GM21423 (cell line): ENCODE data around the gene AMBN.

Experiments used
- ATAC-seq: cut with Tn5 transposase; IDR thresholded peaks from one replicate; pipeline ENCODE4 v1.9.1; 2021; ENCODE audit warnings: mild to moderate bottlenecking, moderate library complexity; ENCODE audit not compliant: unreplicated experiment

AMBN gene, protein sequence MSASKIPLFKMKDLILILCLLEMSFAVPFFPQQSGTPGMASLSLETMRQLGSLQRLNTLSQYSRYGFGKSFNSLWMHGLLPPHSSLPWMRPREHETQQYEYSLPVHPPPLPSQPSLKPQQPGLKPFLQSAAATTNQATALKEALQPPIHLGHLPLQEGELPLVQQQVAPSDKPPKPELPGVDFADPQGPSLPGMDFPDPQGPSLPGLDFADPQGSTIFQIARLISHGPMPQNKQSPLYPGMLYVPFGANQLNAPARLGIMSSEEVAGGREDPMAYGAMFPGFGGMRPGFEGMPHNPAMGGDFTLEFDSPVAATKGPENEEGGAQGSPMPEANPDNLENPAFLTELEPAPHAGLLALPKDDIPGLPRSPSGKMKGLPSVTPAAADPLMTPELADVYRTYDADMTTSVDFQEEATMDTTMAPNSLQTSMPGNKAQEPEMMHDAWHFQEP

DNA sequence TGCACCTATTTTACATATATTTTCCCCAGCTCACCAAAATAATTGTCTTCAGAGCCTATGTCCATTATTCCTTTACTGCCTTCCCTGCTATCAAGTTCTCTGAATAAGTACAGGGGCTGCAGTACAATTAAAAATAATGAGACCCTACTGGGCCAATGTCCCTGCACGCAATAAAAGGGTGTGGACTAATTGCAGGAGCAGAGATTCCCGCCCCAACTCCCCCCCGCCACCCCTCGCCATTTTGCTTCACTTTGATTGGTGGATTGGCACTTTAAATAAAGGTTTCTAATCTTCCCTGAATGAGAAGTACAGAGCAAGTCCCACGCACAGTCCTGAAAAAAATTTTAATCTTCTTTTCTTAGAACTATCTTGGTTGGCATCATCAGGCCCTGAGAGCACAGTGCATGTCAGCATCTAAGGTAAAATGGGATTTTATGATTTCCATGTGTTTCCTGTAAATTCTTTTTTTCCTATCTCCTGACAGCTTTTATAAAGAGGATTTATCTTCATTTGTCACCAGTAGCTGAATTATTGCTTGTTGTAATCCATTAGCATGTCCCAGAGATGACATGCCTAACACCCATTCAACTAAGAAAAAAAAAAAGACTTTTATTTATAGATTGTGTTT lies at the start of gene AMBN:
AMBN (plus strand) TSS at position 302 of the 628 bp plus-strand sequence; CDS start at position 405, 103 bp downstream.
- ATAC-seq, result no peak

- ATAC-seq, result peak; percentile 64
Measured at GRCh38 chr4:70544279-70544868, 47.7 kb upstream of the AMBN start.

DNA sequence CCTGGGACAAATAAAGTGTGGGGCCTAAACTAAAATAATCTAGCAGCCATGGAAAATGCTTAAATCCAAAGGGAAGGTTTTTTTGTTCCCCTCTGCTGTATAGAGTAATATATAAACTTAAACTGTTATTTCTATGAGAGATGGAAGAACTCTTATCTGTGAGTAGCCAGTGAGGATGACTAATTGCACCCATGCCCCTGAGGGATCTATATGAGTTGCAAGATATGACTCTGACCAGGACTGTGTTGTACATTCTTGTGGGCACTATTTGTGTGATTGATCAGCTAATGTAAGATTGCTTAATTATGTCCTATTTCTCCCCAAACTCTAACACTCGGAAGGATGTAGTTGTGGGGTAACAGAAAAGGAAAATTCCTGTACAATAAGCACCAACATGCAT lies 35.2 kb upstream of the AMBN start:
- no peak for ATAC-seq

DNA sequence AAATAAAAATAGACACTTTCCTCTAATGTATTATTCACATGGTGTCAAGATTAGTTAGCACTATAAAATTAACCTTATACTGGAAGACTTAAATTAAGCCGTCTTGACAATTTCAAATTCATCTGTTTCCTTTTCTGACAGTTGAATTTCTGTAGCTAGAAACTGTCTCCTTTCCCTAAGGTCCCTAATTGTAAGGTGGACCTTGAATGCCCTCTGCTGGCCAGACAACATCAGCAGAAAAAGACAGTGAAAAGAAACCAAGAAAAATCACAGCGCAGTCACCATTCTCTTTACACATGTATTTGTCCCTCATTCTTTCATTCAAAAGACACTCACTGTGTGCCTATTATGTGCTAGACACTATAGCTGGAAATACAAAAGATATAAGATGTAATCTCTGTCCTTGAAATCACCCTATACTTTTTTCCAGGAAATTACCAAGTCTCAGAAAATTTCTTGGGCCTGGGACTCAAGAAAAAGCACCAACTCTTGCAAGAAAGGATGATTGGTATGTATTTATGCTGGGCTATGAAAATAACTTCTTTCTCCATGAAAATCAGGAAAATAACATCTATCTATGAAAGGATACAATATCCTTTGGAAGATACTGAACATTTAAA lies 32.7 kb upstream of the AMBN start:
- ATAC-seq, result peak; percentile 61

DNA sequence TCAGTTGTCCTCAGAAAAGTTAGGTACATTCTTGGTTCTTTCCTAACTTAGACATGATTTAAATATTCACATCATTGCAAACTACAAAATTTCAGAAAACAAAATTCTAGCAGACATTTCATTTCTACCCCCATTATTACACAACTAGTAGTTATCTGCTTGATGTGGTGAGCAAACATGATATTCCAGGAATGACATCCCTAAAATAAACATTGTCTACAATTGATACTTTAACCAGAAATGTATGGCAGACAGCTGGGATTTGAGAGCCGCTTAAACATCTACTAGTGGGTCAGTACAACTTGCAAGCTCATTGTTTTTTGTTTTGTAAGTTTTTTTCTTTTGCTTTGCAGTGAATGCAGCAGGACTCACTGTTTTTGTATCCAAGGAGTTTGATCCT lies 32.1 kb upstream of the AMBN start:
- no peak for ATAC-seq

GRCh38 chr4:70564033-70564432 lies 28.0 kb upstream of the AMBN start:
- no peak for ATAC-seq

- ATAC-seq, result no peak
Measured at GRCh38 chr4:70570796-70571195, 21.3 kb upstream of the AMBN start.

DNA sequence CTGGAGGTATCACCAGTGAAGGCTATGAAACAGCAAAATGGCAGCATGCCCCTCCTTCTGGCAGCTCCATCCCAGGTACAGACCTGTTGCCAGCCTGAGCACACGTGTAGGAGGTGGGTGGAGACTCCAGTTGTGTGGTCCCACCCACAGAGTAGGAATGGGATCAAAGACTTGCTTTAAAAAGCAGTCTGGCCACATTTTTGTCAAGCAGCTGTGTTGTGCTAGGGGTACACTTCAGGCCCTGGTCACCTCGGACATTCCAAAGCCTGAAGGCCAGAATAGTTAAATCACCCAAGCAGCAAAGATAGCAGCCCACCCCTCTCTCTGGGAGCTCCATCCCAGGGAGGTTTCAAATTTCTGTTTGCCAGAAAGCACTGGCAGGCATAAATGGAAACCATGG lies 20.3 kb upstream of the AMBN start:
- no peak for ATAC-seq

- no peak for ATAC-seq
Measured at GRCh38 chr4:70575964-70576363, 16.1 kb upstream of the AMBN start.

DNA sequence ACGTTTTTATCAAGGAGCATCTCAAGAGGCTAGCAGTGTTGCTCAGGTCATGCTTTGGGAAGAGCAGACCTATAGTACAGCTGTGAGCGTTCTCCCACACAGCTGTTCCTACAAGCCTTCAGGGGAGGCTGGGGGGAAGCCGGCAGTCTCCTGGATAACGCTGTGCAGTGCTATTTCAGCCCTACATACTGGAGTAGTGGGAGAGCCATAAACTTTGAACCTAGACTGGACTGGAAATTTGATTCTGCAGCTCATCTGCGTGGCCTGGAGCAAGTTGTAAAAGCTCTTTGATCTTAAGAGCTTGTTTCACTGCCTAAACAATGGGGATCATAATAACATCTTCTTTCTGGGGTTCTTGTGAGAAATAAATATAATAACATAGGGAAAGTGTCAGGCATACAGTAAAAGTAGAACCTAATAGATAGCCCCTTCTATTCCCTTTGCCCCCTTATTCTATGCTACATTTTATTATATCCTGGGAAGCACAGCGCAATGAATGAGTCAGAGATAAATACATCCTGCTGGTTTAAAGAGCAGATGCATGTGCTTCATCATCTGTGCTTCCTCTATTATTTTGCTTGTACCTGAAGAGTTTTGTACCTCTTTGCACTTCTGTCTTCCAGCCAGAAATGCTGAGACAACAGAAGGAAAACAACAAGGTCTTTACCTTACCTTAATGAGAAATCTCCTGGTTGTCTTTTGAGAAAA lies 14.7 kb upstream of the AMBN start:
- no peak for ATAC-seq

GRCh38 chr4:70581980-70582379 lies 10.1 kb upstream of the AMBN start:
- no peak for ATAC-seq

DNA sequence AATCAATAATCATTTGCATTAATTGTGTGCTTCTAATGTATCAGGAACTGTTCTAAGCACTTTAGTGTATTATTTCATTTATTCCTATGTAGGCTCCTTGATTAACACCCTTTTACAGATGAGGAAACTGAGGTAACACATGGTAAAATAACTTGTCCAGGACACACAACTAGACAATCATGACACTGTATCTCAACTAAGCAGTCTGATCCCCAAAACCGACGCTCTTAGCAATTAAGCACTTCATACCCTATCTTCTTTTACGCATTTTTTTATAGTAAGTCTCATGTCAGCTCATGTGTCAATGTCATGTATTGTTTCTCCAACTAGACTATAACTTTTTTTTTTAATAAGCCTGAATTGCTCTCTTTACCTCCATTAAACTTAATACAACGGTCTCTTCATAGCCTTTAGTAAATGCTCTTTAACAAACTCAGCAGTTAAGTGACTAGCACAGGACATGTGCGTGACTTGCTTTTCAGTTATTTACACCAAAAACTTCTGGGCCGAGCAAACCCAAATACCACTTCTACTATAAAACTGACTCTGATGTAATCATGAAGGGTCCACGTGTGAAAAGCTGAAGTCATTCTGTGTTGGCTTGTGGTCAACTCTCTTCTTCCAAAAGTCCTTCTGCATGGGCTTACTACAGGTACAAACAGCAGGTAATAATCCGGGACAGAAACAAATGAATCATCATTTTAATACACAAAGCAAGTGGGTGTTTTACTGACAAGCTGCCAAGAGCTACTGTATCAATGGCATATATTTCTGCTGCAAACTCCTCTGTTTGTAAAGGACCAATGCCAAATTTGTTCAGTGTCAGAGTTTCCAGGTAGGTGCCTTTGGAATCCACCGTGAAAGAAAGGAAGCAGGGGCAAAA lies 7.9 kb upstream of the AMBN start:
- no peak for ATAC-seq

DNA sequence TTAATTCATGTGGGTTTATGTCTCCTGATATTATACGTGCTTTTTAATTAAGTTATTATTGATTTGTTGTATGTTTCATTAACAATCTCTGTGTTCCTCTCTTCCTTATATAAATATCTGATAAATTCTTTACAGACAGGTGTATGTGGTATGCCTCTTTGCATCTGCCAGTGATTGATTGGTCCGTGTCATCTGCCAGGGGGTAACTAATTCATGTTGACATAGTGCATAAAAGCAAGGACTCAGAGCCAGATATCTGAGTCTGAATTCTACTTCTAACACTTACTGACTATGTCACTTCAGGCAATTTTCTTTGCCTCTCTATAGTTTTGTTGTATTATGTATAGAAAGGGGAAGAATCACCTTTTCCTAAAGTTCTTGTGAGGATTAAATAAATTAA lies 5.2 kb upstream of the AMBN start:
- ATAC-seq, result no peak

DNA sequence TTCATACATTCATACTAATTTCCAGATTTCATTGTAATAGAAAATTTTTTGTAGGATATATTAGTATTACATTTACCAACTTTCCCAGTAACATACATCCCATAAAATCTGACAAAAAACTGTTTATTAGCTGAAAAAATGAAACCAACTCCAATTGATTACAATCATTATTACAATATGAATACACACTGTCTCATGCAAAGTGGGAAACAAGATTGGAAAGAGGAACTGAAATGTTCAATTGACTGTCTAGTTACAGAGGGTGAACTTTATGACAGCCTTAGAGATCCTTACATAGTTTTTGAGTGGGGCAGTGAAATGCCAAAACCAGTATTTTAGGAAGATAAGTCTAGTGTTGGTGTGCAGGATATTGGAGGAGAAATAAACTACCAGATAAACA lies 2.3 kb upstream of the AMBN start:
- peak; percentile 97 for ATAC-seq

- ATAC-seq, result no peak
Measured at GRCh38 chr4:70594196-70594595, 2.1 kb downstream of the AMBN start.

GRCh38 chr4:70600305-70600704 lies 8.2 kb downstream of the AMBN start:
- ATAC-seq, result no peak

GRCh38 chr4:70600977-70601376 lies 8.9 kb downstream of the AMBN start:
- ATAC-seq, result no peak

GRCh38 chr4:70601422-70602039 lies 9.5 kb downstream of the AMBN start:
- peak; percentile 98 for ATAC-seq

DNA sequence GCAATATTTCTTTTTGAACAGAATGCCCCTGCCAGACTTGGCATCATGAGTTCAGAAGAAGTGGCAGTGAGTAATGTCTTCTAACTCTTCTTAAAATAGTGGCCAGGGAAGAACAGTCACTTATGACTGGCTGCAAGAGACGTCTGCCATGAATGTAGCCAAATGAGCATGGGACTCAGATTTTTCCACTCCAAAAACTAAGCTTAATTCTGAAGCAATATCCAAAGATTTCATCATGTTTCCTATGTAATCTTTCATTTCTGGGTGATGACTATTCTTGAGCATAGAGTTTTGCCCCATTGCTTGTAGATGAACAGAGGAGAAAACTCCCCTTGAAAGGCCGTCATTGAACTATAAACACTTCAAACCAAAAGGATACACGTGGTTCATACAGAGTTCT lies 11.8 kb downstream of the AMBN start:
- no peak for ATAC-seq

DNA sequence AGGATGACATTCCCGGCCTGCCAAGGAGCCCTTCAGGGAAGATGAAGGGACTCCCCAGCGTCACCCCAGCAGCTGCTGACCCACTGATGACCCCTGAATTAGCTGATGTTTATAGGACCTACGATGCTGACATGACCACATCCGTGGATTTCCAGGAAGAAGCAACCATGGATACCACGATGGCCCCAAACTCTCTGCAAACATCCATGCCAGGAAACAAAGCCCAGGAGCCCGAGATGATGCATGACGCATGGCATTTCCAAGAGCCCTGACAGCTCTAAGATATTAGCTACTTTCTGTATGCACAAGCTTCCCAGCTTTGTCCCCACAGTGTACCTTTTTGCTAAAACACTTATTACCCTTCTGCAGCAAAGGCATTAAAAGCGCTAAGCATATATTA lies 14.4 kb downstream of the AMBN start:
- no peak for ATAC-seq
